Prostate gland (tissue), 2 donors: ENCODE results near the gene HS1BP3. TPM values are rescaled to one million over a fixed set of nuclear protein-coding genes. Genes with fewer than 3 reads are reported as not detected.

Source experiments
- DNase-seq: peaks from one replicate; pipeline ENCODE4 v3.0.0-alpha.2; 2019; ENCODE audit warnings: low spot score
- H3K27ac ChIP-seq, 2 donors: fragments of 200-600 bp; sonication (generic); 2 replicates each; pipeline ENCODE4 v1.5.1; 2017 to 2019
- H3K27me3 ChIP-seq: fragments of 200-600 bp; sonication (generic); replicated peaks from 2 replicates; pipeline ENCODE4 v1.5.1; 2019; ENCODE audit not compliant: insufficient read depth
- H3K36me3 ChIP-seq, 2 donors: fragments of 200-600 bp; sonication (generic); 1 replicate in 1 of 2; 2 replicates in 1 of 2; pipeline versions ENCODE4 v1.5.1 to v1.8.1; 2017 to 2019
- H3K4me1 ChIP-seq: fragments of 200-600 bp; sonication (generic); replicated peaks from 2 replicates; pipeline ENCODE4 v1.5.1; 2019
- H3K4me3 ChIP-seq, 2 donors: fragments of 200-600 bp; sonication (generic); 2 replicates each; pipeline ENCODE4 v1.5.1; 2017 to 2019
- H3K9me3 ChIP-seq: fragments of 200-600 bp; sonication (generic); 2 replicates; pipeline ENCODE4 v1.5.1; 2017
- POLR2A ChIP-seq: fragments of 450-650 bp; IDR thresholded peaks from one replicate; pipeline ENCODE4 v1.6.1; 2016; ENCODE audit warnings: antibody characterized with exemption, mild to moderate bottlenecking
- POLR2AphosphoS5 ChIP-seq: sonication (generic); formaldehyde crosslinking; IDR thresholded peaks from one replicate; pipeline ENCODE4 v1.6.1; 2017; ENCODE audit warnings: antibody characterized with exemption
- WGBS: methylation state at CpG from one replicate; pipeline ENCODE4 v1.1.5; 2018; 5-methylcytosine and 5-hydroxymethylcytosine counted together
- intact Hi-C: fragments of 100-400 bp; cut with DNase I; formaldehyde crosslinking; loops from one replicate; pipeline ENCODE4 v1.14.2; 2022
- total RNA-seq, 2 donors: library from RNA; depleted of rRNA; stranded (reverse); fragments of >200 nt; gene quantifications; one replicate each; pipeline ENCODE4 v1.1.0, GENCODE V29; 2016
- TF ChIP-seq, protein P1 (sequence below), 4 experiments: fragments of 200-600 bp in 2 of 4; fragments of 450-650 bp in 2 of 4; sonication (generic) in 2 of 4; IDR thresholded peaks; 1 replicate in 3 of 4; 2 replicates in 1 of 4; pipeline ENCODE4 v1.5.1; 2016 to 2019; ENCODE audit warnings: antibody characterized with exemption in 4 of 4, mild to moderate bottlenecking in 2 of 4, moderate library complexity in 2 of 4

The HS1BP3 gene
- total RNA-seq, 2 donors from 2014 or later, result 29.9 to 39.4 TPM

DNA sequence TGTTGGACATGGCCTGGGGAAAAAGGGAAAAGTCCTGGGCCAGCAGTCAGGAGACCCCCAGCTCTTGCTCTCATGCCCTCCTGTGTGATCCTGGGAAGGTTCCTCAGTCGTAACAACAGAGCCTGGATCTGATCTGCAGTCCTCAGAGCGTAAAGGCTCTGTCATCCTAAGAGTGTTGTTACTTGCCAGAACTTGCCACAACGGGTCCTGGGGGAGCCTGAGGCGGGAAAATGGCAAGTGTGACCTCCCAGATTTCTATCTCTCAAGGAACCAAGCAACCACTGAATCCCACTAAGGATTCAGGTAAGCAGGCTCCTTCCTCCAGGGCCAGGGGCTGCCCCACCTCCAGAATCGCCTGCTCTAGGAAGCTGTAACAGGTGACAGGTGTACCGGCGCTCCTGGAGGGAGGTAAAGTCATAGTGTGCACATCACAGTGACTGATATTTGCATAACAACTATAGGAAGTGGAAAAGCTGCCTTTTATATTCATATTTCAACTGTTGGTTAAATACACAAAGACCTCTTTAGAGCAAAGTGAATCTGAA is 18.4 kb downstream of the HS1BP3 start:
- Histone ChIP-seq H3K27ac (peak overlapping the region; percentile 84 to 90), H3K27me3 (no peaks in the 10 kb centered on the region), H3K9me3 (no peaks in the 10 kb centered on the region), H3K4me1 (peaks cover 16% of the 10 kb centered on the region), H3K36me3 (no peaks in the 10 kb centered on the region), H3K4me3 (no peak overlapping the region)
- intact Hi-C loops, result no loop called here
- no peak for TF ChIP-seq POLR2A
- TF ChIP-seq, protein P1, sequence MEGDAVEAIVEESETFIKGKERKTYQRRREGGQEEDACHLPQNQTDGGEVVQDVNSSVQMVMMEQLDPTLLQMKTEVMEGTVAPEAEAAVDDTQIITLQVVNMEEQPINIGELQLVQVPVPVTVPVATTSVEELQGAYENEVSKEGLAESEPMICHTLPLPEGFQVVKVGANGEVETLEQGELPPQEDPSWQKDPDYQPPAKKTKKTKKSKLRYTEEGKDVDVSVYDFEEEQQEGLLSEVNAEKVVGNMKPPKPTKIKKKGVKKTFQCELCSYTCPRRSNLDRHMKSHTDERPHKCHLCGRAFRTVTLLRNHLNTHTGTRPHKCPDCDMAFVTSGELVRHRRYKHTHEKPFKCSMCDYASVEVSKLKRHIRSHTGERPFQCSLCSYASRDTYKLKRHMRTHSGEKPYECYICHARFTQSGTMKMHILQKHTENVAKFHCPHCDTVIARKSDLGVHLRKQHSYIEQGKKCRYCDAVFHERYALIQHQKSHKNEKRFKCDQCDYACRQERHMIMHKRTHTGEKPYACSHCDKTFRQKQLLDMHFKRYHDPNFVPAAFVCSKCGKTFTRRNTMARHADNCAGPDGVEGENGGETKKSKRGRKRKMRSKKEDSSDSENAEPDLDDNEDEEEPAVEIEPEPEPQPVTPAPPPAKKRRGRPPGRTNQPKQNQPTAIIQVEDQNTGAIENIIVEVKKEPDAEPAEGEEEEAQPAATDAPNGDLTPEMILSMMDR (IDR thresholded peaks at IDR 0.05), result no peak
- no peak for TF ChIP-seq POLR2AphosphoS5
- 56% methylated on average over 7 of the region's 7 CpGs for WGBS
- DNase-seq, result no peak

DNA sequence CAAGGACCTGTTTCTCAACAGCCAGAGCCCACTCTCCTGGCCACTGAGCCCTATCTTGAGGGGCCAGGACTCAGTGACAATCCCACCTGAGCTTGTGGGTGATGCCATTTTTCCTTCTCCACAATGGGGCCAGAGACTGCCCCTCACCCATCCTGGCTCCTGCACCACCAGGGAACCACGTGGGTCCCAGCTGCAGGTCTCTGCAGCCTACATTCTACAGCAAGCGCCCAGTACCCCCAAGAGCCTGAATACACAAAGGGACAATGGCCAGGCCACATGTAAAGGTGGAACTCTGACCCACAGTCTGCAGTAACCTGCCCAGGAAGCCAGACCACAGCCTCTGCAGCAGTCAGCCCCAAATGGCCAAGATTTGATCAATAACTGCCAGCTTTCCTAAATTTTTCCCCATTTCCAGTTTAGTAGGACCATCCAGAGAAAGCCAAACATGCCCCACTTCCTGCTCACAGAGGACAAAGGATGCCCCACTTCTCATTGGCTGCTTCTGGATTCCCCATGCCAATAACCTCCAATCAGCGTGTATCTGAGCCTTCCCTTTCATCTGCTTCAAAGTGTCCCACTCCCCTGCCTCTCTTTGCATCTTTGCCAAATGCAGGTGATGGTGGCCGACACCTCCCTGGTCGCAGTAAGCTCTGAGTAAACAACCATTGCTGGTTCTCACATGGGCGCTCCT is 19.1 kb downstream of the HS1BP3 start:
- H3K27me3 ChIP-seq, result no peaks in the 10 kb centered on the region
- no peak for TF ChIP-seq POLR2A
- no peak for TF ChIP-seq POLR2AphosphoS5
- TF ChIP-seq, protein P1 (IDR thresholded peaks at IDR 0.05), result no peak
- intact Hi-C loops, result no loop called here
- DNase-seq, result no peak
- peaks cover 15% of the 10 kb centered on the region for H3K4me1 ChIP-seq
- no peaks in the 10 kb centered on the region for H3K36me3 ChIP-seq
- H3K27ac ChIP-seq, result peak overlapping the region in 1 of 2 donors; percentile 90
- no peak overlapping the region for H3K4me3 ChIP-seq
- 78% methylated on average over 6 of the region's 6 CpGs for WGBS
- no peaks in the 10 kb centered on the region for H3K9me3 ChIP-seq

DNA sequence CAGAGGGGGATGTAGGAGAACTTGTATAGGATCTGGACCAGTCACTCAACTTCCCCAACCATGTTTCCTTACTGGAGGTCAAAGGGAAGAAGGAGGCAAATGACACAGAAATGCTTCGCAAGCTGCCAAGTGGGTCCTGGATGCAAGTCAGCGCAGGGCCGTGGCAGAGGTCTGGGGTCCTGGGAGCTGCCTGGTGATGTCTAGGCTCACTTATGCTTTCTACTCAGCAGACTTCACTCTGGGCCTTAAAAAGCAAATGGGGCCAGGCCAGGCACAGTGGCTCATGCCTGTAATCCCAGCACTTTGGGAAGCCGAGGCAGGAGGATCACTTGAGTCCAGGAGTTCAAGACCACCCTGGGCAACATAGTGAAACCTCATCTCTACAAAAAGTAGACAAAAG is 19.9 kb downstream of the HS1BP3 start:
- no peak overlapping the region for H3K4me3 ChIP-seq
- no peak for TF ChIP-seq POLR2A
- TF ChIP-seq, protein P1 (IDR thresholded peaks at IDR 0.05), result no peak
- no peak for TF ChIP-seq POLR2AphosphoS5
- H3K27ac ChIP-seq, result no peak overlapping the region
- DNase-seq, result no peak
- no peaks in the 10 kb centered on the region for H3K27me3 ChIP-seq
- H3K9me3 ChIP-seq, result no peaks in the 10 kb centered on the region
- intact Hi-C loops, result no loop called here
- H3K36me3 ChIP-seq, result no peaks in the 10 kb centered on the region
- WGBS, result 98% methylated on average over 4 of the region's 4 CpGs
- H3K4me1 ChIP-seq, result peaks cover 18% of the 10 kb centered on the region

DNA sequence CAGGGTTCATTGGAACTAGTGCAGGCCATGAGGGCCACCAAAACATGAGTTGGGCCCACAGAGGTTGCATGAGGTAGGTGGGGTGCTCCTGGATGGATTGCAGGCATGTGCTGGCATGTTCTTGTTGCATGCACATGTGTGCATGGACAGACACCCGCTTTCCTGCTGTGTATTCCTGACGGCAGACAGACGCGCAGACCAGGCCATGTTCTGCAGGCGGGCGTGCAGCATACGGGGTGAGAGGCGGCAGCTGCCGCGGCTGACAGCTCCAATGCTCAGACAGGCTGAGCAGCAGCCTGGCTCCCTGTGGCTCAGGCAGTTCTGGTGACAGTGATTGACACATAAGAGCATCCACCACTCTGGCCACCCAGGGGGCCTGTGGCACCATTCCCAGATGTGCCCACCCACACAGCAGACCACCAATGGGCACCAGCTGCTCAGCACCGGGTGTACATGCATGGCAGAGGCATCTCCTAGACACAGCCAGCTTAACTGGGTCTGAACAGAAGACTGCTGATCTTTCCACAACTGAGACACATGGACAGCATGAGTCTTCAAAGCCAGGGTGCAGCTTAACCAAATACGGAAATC is 21.2 kb downstream of the HS1BP3 start:
- Histone ChIP-seq H3K27me3 (no peaks in the 10 kb centered on the region), H3K4me1 (peaks cover 28% of the 10 kb centered on the region), H3K9me3 (no peaks in the 10 kb centered on the region), H3K27ac (peak overlapping the region in 1 of 2 donors; percentile 9), H3K36me3 (no peaks in the 10 kb centered on the region), H3K4me3 (no peak overlapping the region)
- TF ChIP-seq, protein P1 (IDR thresholded peaks at IDR 0.05), result no peak
- TF ChIP-seq POLR2AphosphoS5, result no peak
- no peak for TF ChIP-seq POLR2A
- intact Hi-C loops, result no loop called here
- no peak for DNase-seq
- 60% methylated on average over 12 of the region's 12 CpGs for WGBS
